ENCODE data around the gene SET.

SET gene

DNA sequence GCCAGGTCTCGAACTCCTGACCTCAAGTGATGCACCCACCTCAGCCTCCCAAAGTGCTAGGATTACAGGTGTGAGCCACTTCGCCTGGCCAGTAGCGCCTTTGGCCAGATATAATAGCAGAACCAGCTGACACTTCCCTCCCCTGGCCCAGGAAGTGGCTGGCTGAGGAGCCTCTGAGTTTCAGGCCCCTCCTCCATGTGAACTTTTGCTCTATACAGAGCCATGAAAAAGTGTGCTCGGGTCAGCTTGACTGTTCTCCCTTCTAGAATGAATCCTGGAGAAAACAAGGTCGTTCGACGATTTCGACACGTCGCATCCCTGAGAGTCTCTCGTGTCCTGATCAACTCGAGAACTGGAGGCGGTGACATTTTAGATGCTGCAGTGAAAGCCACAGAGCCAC is 43.6 kb downstream of the SET start:
- no peak for DNase-seq

GRCh38 chr9:128733256-128733655 is 44.2 kb downstream of the SET start:
- peak; percentile 93 to 94 for DNase-seq

- peak in 1 of 2 experiments; percentile 19 for DNase-seq
Observed at GRCh38 chr9:128735373-128735772, 46.4 kb downstream of the SET start.

- DNase-seq, result no peak
Observed at GRCh38 chr9:128742401-128742800, 53.4 kb downstream of the SET start.

DNA sequence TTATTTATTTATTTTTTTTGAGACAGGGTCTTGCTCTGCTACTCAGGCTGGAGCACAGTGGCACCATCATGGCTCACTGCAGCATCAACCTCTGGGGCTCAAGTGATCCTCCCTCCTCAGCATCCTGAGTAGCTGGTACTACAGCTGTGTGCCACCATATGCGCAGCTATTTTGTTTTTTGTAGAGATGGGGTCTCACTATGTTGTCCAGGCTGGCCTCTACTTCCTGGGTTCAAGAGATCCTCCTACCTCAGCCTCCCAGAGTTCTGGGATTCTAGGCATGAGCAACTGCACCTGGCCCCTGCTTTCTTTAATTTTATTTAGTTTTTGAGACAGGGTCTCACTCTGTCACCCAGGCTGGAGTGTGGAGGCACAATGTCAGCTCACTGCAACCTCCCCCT is 54.4 kb downstream of the SET start:
- no peak for DNase-seq

Measured in SHP77 (cell line).